Hepatocyte (in vitro differentiated cells): ENCODE measurements around the gene GAS1.

Experiments used
- CTCF ChIP-seq: fragments of 200-600 bp; sonication (generic); IDR thresholded peaks from 2 replicates; pipeline ENCODE4 v1.5.1; 2016; ENCODE audit warnings: antibody characterized with exemption, mild to moderate bottlenecking; ENCODE audit not compliant: poor library complexity
- EZH2 ChIP-seq: fragments of 200-600 bp; sonication (generic); IDR thresholded peaks from 2 replicates; pipeline ENCODE4 v1.6.1; 2016; ENCODE audit warnings: antibody characterized with exemption, mild to moderate bottlenecking, borderline replicate concordance

DNA sequence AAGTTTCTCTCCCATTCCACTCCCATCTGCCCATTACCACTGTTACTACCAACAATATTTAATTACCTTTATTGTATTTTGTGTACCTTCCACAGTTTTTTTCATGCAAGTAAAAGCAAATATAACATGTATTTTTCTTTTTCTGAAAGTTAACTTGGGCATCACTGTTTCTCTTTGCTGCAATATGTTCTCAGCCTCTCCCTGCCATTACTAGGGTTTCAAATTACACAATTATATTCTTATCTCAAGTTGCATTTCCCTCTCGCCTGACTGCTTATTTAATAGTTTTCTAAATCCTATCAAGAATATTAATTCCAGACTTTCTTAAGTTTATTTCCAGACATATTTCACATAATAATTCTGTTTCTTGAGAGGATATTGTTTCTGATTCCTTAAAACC, 46.9 kb upstream of the GAS1 start:
- TF ChIP-seq EZH2, result no peak
- no peak for TF ChIP-seq CTCF
